ENCODE measurements around the gene OGFOD3.

- TF ChIP-seq CTCF (conservative IDR thresholded peaks at IDR 0.05 in 1 of 2, IDR thresholded peaks at IDR 0.05 in 1 of 2; ENCODE audit: extremely low read depth in 1 of 2, insufficient read depth in 1 of 2, low read depth in 1 of 2, low read length in 2 of 2) = no peak
- no peak for TF ChIP-seq EZH2 (IDR thresholded peaks at IDR 0.05; ENCODE audit: borderline replicate concordance, low read length)
These were observed 21.5 kb upstream of the OGFOD3 start for GRCh38 chr17:82439829-82440365.

All from mammary epithelial cell (primary cell).